Measurements from ENCODE around the gene TFEC. TPM values are rescaled to one million over a fixed set of nuclear protein-coding genes. Genes with fewer than 3 reads are reported as not detected.

TFEC gene
- total and polyA plus RNA-seq, 4 donors, result 0.52 to 5.1 (median 2.4) TPM

DNA sequence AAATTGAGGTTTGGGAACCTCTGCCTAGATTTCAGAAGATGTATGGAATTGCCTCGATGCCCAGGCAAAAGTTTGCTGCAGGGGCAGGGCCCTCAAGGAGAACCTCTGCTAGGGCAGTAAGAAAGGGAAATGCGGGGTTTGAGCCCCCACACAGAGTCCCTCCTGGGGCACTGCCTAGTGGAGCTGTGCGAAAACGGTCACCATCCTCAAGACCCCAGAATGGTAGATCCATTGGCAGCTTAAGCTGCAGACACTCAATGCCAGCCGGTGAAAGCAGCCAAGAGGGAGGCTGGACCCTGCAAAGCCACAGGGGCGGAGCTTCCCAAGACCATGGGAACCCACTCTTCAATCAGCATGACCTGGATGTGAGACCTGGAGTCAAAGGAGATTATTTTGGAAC, 15.0 kb upstream of the TFEC start:
- Histone ChIP-seq H3K4me1 (ENCODE audit: control insufficient read depth in 4 of 4, insufficient read depth in 4 of 4, low read length in 3 of 4) (no peaks in the 10 kb centered on the region), H3K9ac (ENCODE audit: low read depth in 1 of 2, low read length in 2 of 2) (no peak overlapping the region), H3K27ac (ENCODE audit: low read depth in 1 of 2, low read length in 2 of 2) (no peak overlapping the region), H3K9me3 (ENCODE audit: control insufficient read depth in 4 of 4, low read length in 3 of 4) (peaks cover 0 to 3% (median 1%) of the 10 kb centered on the region in 4 donors), H3K36me3 (ENCODE audit: control insufficient read depth in 4 of 4, insufficient read depth in 3 of 4, low read depth in 1 of 4, low read length in 3 of 4) (no peaks in the 10 kb centered on the region), H3K27me3 (ENCODE audit: control insufficient read depth in 4 of 4, insufficient read depth in 4 of 4, low read length in 3 of 4) (no peaks in the 10 kb centered on the region), H3K4me3 (ENCODE audit: low read depth in 1 of 3, low read length in 3 of 3) (no peak overlapping the region)
- TF ChIP-seq, protein P1, sequence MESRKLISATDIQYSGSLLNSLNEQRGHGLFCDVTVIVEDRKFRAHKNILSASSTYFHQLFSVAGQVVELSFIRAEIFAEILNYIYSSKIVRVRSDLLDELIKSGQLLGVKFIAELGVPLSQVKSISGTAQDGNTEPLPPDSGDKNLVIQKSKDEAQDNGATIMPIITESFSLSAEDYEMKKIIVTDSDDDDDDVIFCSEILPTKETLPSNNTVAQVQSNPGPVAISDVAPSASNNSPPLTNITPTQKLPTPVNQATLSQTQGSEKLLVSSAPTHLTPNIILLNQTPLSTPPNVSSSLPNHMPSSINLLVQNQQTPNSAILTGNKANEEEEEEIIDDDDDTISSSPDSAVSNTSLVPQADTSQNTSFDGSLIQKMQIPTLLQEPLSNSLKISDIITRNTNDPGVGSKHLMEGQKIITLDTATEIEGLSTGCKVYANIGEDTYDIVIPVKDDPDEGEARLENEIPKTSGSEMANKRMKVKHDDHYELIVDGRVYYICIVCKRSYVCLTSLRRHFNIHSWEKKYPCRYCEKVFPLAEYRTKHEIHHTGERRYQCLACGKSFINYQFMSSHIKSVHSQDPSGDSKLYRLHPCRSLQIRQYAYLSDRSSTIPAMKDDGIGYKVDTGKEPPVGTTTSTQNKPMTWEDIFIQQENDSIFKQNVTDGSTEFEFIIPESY (IDR thresholded peaks at IDR 0.05), result no peak
- TF ChIP-seq NR2F2 (IDR thresholded peaks at IDR 0.05) (no peak), HNF4G (IDR thresholded peaks at IDR 0.05) (no peak), JUND (IDR thresholded peaks at IDR 0.05) (no peak), EGR1 (IDR thresholded peaks at IDR 0.05; ENCODE audit: low read depth in 2 of 2) (no peak), RXRA (IDR thresholded peaks at IDR 0.05) (no peak), HNF4A (conservative IDR thresholded peaks at IDR 0.05) (no peak)
- TF ChIP-seq, protein P2, sequence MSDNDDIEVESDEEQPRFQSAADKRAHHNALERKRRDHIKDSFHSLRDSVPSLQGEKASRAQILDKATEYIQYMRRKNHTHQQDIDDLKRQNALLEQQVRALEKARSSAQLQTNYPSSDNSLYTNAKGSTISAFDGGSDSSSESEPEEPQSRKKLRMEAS (IDR thresholded peaks at IDR 0.05), result no peak
- TF ChIP-seq, protein P3, sequence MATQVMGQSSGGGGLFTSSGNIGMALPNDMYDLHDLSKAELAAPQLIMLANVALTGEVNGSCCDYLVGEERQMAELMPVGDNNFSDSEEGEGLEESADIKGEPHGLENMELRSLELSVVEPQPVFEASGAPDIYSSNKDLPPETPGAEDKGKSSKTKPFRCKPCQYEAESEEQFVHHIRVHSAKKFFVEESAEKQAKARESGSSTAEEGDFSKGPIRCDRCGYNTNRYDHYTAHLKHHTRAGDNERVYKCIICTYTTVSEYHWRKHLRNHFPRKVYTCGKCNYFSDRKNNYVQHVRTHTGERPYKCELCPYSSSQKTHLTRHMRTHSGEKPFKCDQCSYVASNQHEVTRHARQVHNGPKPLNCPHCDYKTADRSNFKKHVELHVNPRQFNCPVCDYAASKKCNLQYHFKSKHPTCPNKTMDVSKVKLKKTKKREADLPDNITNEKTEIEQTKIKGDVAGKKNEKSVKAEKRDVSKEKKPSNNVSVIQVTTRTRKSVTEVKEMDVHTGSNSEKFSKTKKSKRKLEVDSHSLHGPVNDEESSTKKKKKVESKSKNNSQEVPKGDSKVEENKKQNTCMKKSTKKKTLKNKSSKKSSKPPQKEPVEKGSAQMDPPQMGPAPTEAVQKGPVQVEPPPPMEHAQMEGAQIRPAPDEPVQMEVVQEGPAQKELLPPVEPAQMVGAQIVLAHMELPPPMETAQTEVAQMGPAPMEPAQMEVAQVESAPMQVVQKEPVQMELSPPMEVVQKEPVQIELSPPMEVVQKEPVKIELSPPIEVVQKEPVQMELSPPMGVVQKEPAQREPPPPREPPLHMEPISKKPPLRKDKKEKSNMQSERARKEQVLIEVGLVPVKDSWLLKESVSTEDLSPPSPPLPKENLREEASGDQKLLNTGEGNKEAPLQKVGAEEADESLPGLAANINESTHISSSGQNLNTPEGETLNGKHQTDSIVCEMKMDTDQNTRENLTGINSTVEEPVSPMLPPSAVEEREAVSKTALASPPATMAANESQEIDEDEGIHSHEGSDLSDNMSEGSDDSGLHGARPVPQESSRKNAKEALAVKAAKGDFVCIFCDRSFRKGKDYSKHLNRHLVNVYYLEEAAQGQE (IDR thresholded peaks at IDR 0.05), result no peak
- DNase-seq (ENCODE audit: low spot score), result no peak
- 74% methylated on average over 6 of the region's 6 CpGs for whole genome bisulfite sequencing

DNA sequence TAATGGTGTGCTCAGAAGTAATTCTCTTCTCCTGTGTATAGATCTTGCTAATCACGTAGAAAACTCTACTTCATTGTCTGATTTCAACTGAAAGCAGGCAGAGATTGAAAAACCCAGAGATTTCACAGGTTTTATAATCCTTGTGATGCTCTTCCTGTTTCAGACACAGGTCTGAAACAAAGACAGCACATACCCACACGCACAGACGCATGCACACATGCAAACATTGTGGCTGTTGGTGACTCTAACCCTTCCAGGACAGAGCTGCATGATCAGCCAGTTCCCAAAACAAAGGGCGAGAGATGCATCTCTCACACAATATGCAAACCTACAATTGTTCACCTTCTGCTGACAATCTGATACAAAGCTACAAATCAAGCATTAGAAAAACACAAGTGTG, 11.1 kb upstream of the TFEC start:
- no peaks in the 10 kb centered on the region for H3K36me3 ChIP-seq (ENCODE audit: control insufficient read depth in 4 of 4, insufficient read depth in 3 of 4, low read depth in 1 of 4, low read length in 3 of 4)
- DNase-seq (ENCODE audit: low spot score), result no peak
- H3K27ac ChIP-seq (ENCODE audit: low read depth in 1 of 2, low read length in 2 of 2), result no peak overlapping the region
- WGBS, result 66% methylated on average over 4 of the region's 4 CpGs
- H3K9me3 ChIP-seq (ENCODE audit: control insufficient read depth in 4 of 4, low read length in 3 of 4), result no peaks in the 10 kb centered on the region
- no peak overlapping the region for H3K4me3 ChIP-seq (ENCODE audit: low read depth in 1 of 3, low read length in 3 of 3)
- H3K27me3 ChIP-seq (ENCODE audit: control insufficient read depth in 4 of 4, insufficient read depth in 4 of 4, low read length in 3 of 4), result no peaks in the 10 kb centered on the region
- TF ChIP-seq, protein P2 (IDR thresholded peaks at IDR 0.05), result no peak
- TF ChIP-seq RAD21 (IDR thresholded peaks at IDR 0.05) (no peak), JUND (IDR thresholded peaks at IDR 0.05) (no peak), FOXA1 (IDR thresholded peaks at IDR 0.05) (no peak), HNF4A (conservative IDR thresholded peaks at IDR 0.05) (no peak), SP1 (IDR thresholded peaks at IDR 0.05) (no peak), RXRA (IDR thresholded peaks at IDR 0.05) (no peak), YY1 (IDR thresholded peaks at IDR 0.05) (no peak), EGR1 (IDR thresholded peaks at IDR 0.05; ENCODE audit: low read depth in 2 of 2) (no peak), GABPA (IDR thresholded peaks at IDR 0.05 in 1 of 2, conservative IDR thresholded peaks at IDR 0.05 in 1 of 2) (no peak), HNF4G (IDR thresholded peaks at IDR 0.05) (no peak)
- TF ChIP-seq, protein P3 (IDR thresholded peaks at IDR 0.05), result no peak
- TF ChIP-seq, protein P4, sequence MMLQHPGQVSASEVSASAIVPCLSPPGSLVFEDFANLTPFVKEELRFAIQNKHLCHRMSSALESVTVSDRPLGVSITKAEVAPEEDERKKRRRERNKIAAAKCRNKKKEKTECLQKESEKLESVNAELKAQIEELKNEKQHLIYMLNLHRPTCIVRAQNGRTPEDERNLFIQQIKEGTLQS (IDR thresholded peaks at IDR 0.05), result no peak
- no peak overlapping the region for H3K9ac ChIP-seq (ENCODE audit: low read depth in 1 of 2, low read length in 2 of 2)
- H3K4me1 ChIP-seq (ENCODE audit: control insufficient read depth in 4 of 4, insufficient read depth in 4 of 4, low read length in 3 of 4), result no peaks in the 10 kb centered on the region

Measured in liver (tissue), 9 donors.